Right ventricle myocardium inferior (tissue), 1 donor: ENCODE data around the gene NACC2. TPM values are rescaled to one million over a fixed set of nuclear protein-coding genes. Genes with fewer than 3 reads are reported as not detected.
"Not testable (repeated sequence)": the region's sequence is repeated elsewhere in the genome, so short reads cannot be mapped to it uniquely, and the experiment has no call there.

Experiments used
- ATAC-seq: fragments of 200-7000 bp; cut with Tn5 transposase; one replicate; pipeline ENCODE4 v1.9.1; 2020; ENCODE audit warnings: mild to moderate bottlenecking, moderate library complexity
- DNase-seq: peaks from one replicate; pipeline ENCODE4 v3.0.0; 2021; ENCODE audit errors: missing footprints
- intact Hi-C: fragments of 100-400 bp; cut with DNase I; formaldehyde crosslinking; loops from one replicate; pipeline ENCODE4 v1.11.0; 2022
- total RNA-seq: library from RNA; stranded (reverse); fragmentation: NEBNext Ultra II Directional; extraction: Animal tissue kit (Norgen Biotek cat#: 25700); gene quantifications from one replicate; pipeline ENCODE4 v1.2.1, GENCODE V29; 2021
- donor health status: DM: no; HTN: yes; CAD: no; lungs with severe emphysema.

Gene NACC2
- total RNA-seq, 1 donor from 2014 or later = 37.0 TPM

DNA sequence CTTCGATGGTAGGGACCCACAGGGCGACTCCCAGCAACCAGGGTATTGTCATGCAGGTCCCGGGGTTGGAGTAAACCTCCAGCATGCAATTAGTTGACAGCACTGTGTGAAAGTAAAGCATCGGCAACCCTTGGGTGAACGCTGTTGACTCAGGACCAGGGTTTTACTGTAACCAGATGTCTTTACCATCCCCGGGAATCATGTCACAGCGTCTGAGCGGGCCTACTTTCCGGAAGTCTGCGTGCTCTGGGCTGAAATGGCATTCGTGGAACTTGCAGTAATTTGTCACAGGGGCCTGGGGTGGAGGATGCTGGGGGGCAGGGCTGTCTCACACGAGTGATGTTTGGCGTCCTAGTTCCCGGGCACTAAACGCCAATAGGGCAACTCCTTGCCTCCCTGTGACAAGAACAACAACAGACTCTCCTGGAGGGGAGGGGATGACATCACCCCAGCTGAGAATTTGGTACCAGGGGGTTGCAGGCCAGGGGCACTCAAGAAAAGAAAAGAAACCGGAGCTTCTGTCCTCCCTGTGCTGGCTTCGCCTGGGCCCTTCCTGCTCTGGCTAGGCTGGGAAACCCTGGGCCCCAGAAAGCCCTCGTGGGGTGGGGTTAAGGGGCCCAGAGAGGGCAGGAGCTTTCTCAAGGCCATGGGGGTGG is 123.8 kb downstream of the NACC2 start:
- DNase-seq = no peak
- intact Hi-C loops = no loop called here
- no peak for ATAC-seq

DNA sequence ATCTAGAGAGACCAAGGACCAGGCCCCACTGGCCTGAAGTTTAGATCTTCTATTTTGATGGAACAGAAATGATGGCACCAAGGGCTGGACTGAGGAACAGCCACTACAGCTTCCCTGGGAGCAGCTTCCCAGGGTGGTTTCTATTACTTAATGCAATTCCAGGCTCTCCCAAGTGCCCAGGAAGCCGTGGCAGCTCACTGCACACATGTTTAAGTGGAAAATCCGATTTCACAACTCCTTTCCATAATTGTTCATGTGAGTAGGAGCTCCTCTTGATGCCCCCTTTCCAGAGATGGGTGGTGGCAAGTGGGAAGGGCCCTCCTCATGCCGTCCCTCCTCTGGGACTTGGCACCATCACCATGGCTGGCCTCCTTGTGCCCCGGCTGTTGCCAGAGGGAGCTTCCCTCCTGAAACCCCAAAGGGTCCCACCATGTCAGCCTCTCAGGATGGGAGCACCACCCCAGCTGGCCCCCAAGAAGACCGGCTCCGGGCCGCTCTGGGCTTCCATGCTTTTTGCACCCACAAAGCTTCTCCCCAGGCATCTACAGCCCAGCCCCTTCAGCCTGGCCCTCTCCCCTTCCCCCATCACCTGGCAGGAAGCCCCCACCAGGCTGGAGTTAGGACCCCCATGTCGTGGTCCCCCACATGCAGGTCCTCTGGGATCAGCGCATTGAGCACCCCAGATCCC is 124.8 kb downstream of the NACC2 start:
- intact Hi-C loops = no loop called here
- no peak for DNase-seq

GRCh38 chr9:135969064-135969683 is 125.9 kb downstream of the NACC2 start:
- intact Hi-C loops = loop anchor here (10.0 kb wide), 2 partner anchors 276 to 364 kb away; partner anchors contain the start of gene QSOX2
- ATAC-seq = no peak

More for the DNA sequence above, 124.8 kb downstream of the NACC2 start:
- no peak for ATAC-seq

GRCh38 chr9:135968601-135969000 is 126.5 kb downstream of the NACC2 start:
- intact Hi-C loops = loop anchor here (10.0 kb wide), 2 partner anchors 276 to 364 kb away; partner anchors contain the start of gene QSOX2
- DNase-seq (no peak), ATAC-seq (no peak)

More at GRCh38 chr9:135969064-135969683, 125.9 kb downstream of the NACC2 start:
- no peak for DNase-seq

GRCh38 chr9:135968083-135968476 is 127.0 kb downstream of the NACC2 start:
- DNase-seq (no peak), ATAC-seq (no peak)
- intact Hi-C loops = loop anchor here (10.0 kb wide), 2 partner anchors 277 to 363 kb away; partner anchors contain the start of gene QSOX2

DNA sequence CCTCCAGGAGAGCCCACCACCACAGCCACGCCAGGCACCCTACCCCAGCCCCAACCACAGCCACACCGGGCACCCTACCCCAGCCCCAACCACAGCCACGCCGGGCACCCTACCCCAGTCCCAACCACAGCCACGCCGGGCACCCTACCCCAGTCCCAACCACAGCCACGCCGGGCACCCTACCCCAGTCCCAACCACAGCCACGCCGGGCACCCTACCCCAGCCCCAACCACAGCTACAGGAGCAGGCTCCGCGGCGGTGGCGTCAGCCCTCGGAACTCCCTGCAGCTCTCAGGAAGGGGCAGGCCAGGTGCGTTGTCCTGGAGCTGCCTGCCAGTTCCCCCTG is 128.2 kb downstream of the NACC2 start:
- intact Hi-C loops = loop anchor here (1.0 to 10.0 kb wide), 3 partner anchors 156 to 362 kb away; partner anchors contain the start of gene QSOX2
- not testable (repeated sequence) for DNase-seq, ATAC-seq

DNA sequence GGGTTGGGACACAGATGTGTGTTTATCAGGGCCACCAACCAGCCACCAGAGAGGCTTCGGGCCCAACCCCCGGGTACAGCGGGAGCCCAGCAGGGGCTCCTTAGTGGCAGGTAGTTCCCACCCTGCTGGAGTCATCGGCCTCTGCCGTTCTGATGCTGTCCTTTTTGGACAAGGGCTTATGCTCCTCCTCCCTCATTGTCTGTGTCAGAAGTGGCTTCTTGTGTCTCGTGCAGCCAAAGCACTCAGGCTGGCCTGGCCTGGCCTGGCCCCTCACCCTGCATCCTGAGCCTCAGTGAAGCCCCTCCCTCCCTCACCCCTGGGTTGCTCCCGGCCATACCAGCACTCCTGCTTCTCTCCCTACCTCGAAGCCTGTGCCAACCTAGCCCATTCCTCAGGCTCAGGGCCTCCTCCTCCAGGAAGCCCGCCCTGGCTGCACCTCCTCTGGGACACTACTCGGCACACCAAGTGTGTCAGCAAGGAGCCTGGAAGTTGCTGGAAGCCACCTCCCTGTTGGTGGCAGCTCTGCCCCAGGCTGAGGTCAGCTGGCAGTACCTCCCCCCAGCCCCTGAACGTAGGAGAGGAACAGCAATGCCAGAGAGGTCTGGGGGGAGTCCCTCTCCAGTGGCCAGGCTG is 129.8 kb downstream of the NACC2 start:
- intact Hi-C loops = loop anchor here (10.0 kb wide), 2 partner anchors 280 to 360 kb away; partner anchors contain the start of gene QSOX2
- ATAC-seq (no peak), DNase-seq (peak; percentile 17)

- ATAC-seq = no peak
- DNase-seq = peak; percentile 42
- intact Hi-C loops = loop anchor here (5.0 to 10.0 kb wide), 3 partner anchors 57 to 359 kb away; partner anchors contain the start of genes CAMSAP1 and QSOX2
Measured at GRCh38 chr9:135963938-135964337, 131.2 kb downstream of the NACC2 start.

- ATAC-seq (no peak), DNase-seq (peak; percentile 55)
- intact Hi-C loops = loop anchor here (5.0 to 10.0 kb wide), 3 partner anchors 56 to 359 kb away; partner anchors contain the start of genes CAMSAP1 and QSOX2
Measured at GRCh38 chr9:135963338-135963737, 131.8 kb downstream of the NACC2 start.

- ATAC-seq = no peak
- peak; percentile 16 for DNase-seq
- intact Hi-C loops = loop anchor here (5.0 to 10.0 kb wide), 3 partner anchors 56 to 358 kb away; partner anchors contain the start of genes CAMSAP1 and QSOX2
Measured at GRCh38 chr9:135962696-135963307, 132.3 kb downstream of the NACC2 start.

- intact Hi-C loops = loop anchor here (2.0 to 10.0 kb wide), 4 partner anchors 55 to 357 kb away; partner anchors contain the start of genes CAMSAP1, QSOX2 and TMEM250
- ATAC-seq (no peak), DNase-seq (peak; percentile 65)
Measured at GRCh38 chr9:135961811-135962695, 133.0 kb downstream of the NACC2 start.

DNA sequence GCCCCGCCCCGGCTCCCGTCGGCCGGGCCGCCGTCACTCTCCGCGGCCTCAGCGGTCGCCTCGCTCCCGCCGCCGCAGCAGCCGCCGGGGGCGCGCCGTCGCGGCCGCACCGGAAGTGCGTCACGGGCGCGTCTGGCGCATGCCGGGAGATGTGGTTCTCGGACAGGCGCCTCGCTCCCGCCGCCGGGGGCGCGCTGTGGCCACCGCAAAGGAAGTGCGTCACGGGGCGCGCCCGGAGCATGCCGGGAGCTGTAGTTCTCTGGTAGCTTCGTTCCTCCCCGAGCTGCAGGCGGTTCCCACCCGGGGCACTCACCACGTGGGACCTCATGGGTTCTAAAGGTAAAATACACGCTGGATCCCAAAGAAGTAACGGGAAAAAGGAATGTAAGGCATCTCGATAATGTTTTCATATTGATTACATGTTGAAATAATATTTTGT is 133.8 kb downstream of the NACC2 start, which contains the start of gene UBAC1:
TSS of gene UBAC1 (minus strand) at position 97 of the 439 bp plus-strand sequence. CDS start 211 bp downstream, outside the sequence.
- intact Hi-C loops = loop anchor here (2.0 to 10.0 kb wide), 4 partner anchors 54 to 356 kb away; partner anchors contain the start of genes CAMSAP1, QSOX2 and TMEM250
- DNase-seq (peak; percentile 99), ATAC-seq (peak; percentile 88)

DNA sequence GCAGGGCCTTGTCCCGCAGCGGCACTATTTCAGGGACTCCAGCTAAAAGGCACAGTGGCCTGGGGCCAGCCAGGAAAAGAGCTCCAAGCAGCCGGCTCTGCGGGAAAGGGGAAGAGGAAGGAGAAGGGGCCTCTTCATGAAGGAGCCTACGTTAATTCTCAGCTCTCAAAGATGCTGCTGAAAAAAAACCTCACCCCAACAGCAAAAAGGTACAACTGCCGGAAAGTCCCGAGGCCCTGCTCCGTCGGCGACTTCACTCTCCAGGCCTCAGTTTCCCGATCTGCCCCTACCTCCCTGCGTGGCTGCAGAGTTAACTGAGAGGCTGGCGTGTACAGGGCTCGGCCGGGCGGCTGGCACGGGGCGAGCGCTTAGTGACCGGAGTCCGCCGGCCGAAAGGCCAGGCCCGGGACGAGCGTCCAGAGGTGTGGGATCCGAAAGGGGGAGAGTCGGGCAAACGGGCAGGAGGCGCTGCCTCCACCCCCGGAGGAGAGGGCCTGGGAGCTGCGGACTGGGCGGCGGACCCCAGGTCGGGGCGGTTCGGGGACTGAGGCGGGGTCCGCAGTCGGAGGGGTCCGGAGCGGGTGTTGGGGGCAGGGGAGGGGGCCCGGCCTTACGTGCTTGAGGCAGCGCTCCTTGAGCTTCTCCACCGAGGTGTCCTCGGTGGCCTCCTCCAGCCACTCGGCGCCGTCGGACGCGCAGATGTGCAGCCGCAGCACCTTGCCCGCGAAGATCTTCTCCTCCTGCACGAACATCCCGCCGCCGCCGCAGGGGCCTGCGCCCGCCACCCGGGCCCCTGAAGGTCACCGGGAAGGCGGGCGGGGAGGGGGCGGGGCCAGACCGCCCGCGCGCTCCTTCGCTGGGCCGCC is 134.4 kb downstream of the NACC2 start:
- ATAC-seq (peak; percentile 5), DNase-seq (peak; percentile 74)
- intact Hi-C loops = loop anchor here (2.0 to 10.0 kb wide), 4 partner anchors 53 to 356 kb away; partner anchors contain the start of genes CAMSAP1, QSOX2 and TMEM250

DNA sequence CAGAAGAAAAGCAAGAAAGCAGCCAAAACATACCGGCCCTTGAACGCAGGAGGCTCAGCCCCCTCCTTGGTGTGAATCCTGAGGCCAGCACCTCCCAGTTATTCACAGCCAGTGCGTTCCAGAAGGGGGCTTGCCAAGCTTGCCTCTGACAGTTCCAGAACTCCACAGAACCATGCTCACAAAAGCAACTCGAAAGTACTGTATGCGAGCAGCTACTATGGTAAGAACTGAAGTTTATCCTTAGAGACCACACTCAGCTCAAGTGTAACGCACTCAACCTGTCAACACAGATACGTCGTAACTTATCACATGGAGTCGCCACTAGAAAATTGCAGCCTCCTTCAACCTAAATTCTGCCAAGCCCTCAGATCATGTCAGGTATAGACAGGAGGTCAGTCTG is 135.3 kb downstream of the NACC2 start:
- peak; percentile 20 for ATAC-seq
- intact Hi-C loops = loop anchor here (2.0 to 10.0 kb wide), 5 partner anchors 53 to 745 kb away; partner anchors contain the start of genes CAMSAP1, QSOX2 and TMEM250
- DNase-seq = no peak

GRCh38 chr9:135958485-135958884 is 136.6 kb downstream of the NACC2 start:
- intact Hi-C loops = loop anchor here (10.0 kb wide), 1 partner anchor 744 kb away; no protein-coding TSS in a partner anchor
- ATAC-seq = no peak
- DNase-seq = peak; percentile 65

- DNase-seq (peak; percentile 9), ATAC-seq (no peak)
- intact Hi-C loops = loop anchor here (10.0 kb wide), 1 partner anchor 743 kb away; no protein-coding TSS in a partner anchor
Measured at GRCh38 chr9:135957431-135957830, 137.7 kb downstream of the NACC2 start.
